Keratinocyte (primary cell): ENCODE results near the gene OR51L1.

Experiments used
- CTCF ChIP-seq, 3 experiments: IDR thresholded peaks in 1 of 3; conservative IDR thresholded peaks in 1 of 3; optimal IDR thresholded peaks in 1 of 3; 2 replicates in 2 of 3; 3 replicates in 1 of 3; pipeline versions ENCODE3 to v1.5.1; 2011; ENCODE audit warnings: low read length in 3 of 3, mild to moderate bottlenecking in 3 of 3, moderate library complexity in 2 of 3, control low read depth in 1 of 3, inconsistent platforms in 1 of 3; ENCODE audit not compliant: insufficient read depth in 2 of 3; ENCODE audit errors: extremely low read depth in 1 of 3
- EZH2 ChIP-seq: IDR thresholded peaks from one replicate; pipeline ENCODE4 v1.6.1; 2012; ENCODE audit warnings: inconsistent platforms, mild to moderate bottlenecking, low read length, moderate library complexity

- TF ChIP-seq EZH2 (no peak), CTCF (optimal IDR thresholded peaks at IDR 0.05 in 1 of 3, IDR thresholded peaks at IDR 0.05 in 1 of 3, conservative IDR thresholded peaks at IDR 0.05 in 1 of 3; ENCODE audit: extremely low read depth in 1 of 3, insufficient read depth in 2 of 3, low read length in 3 of 3) (no peak)
Measured at GRCh38 chr11:5040876-5041275, 46.2 kb downstream of the OR51L1 start.
